Neural cell (in vitro differentiated cells): ENCODE data around the gene RIPOR2.

Source experiments
- CTCF ChIP-seq: fragments of 450-650 bp; IDR thresholded peaks from 2 replicates; pipeline ENCODE4 v1.5.1; 2014; ENCODE audit warnings: antibody characterized with exemption, mild to moderate bottlenecking, moderate library complexity; ENCODE audit not compliant: poor library complexity, severe bottlenecking
- EP300 ChIP-seq: fragments of 450-650 bp; conservative IDR thresholded peaks from 2 replicates; pipeline ENCODE4 v1.6.1; 2014; ENCODE audit warnings: antibody characterized with exemption, mild to moderate bottlenecking, moderate library complexity; ENCODE audit not compliant: poor library complexity, severe bottlenecking
- EZH2 ChIP-seq: fragments of 200-600, 300-800 bp; shearing (Covaris generic), sonication (generic); IDR thresholded peaks from 2 replicates; pipeline ENCODE4 v1.6.1; 2014; ENCODE audit warnings: antibody characterized with exemption, low read length, borderline replicate concordance, mild to moderate bottlenecking; ENCODE audit not compliant: insufficient read depth, poor library complexity, severe bottlenecking
- POLR2AphosphoS5 ChIP-seq: IDR thresholded peaks from 2 replicates; pipeline ENCODE4 v1.6.1; 2012
- RAD21 ChIP-seq: fragments of 450-650 bp; conservative IDR thresholded peaks from 2 replicates; pipeline ENCODE4 v1.6.1; 2014; ENCODE audit warnings: antibody characterized with exemption, mild to moderate bottlenecking, moderate library complexity
- REST ChIP-seq: IDR thresholded peaks from 2 replicates; pipeline ENCODE4 v1.6.1; 2012; ENCODE audit warnings: borderline replicate concordance
- SMC3 ChIP-seq: fragments of 450-650 bp; conservative IDR thresholded peaks from 2 replicates; pipeline ENCODE4 v1.6.1; 2014; ENCODE audit warnings: antibody characterized with exemption, mild to moderate bottlenecking, moderate library complexity; ENCODE audit not compliant: poor library complexity
- TAF1 ChIP-seq: IDR thresholded peaks from 2 replicates; pipeline ENCODE4 v1.6.1; 2012; ENCODE audit warnings: low read depth

- no peak for TF ChIP-seq EP300
- no peak for TF ChIP-seq REST
- no peak for TF ChIP-seq SMC3
- peak; percentile 29 for TF ChIP-seq CTCF
- no peak for TF ChIP-seq RAD21
- no peak for TF ChIP-seq TAF1
- TF ChIP-seq EZH2: no peak
- TF ChIP-seq POLR2AphosphoS5: no peak
These were observed at the start of gene RIPOR2 for GRCh38 chr6:24935366-24936152.
